K562 (cell line): ENCODE data around the gene SEZ6L. TPM values are rescaled to one million over a fixed set of nuclear protein-coding genes. Genes with fewer than 3 reads are reported as not detected.

Experiments used
- ARNT ChIP-seq, 2 experiments: fragments of 450-650 bp; IDR thresholded peaks; 2 replicates each; pipeline ENCODE4 v1.6.1; 2016; ENCODE audit warnings: mild to moderate bottlenecking in 1 of 2
- CHCHD3 ChIP-seq: fragments of 250-450 bp; sonication (Bioruptor Pico); IDR thresholded peaks from 2 replicates; pipeline ENCODE4 v2.1.2; 2022; ENCODE audit warnings: mild to moderate bottlenecking
- HBP1 ChIP-seq: fragments of 450-650 bp; formaldehyde crosslinking; IDR thresholded peaks from 2 replicates; pipeline ENCODE4 v1.4.0; 2022; ENCODE audit warnings: missing genetic modification characterization
- HDAC6 ChIP-seq: IDR thresholded peaks from 2 replicates; pipeline ENCODE4 v1.6.1; 2012; ENCODE audit warnings: low read depth, mild to moderate bottlenecking, control low read depth, inconsistent platforms, low read length, moderate library complexity
- HSF4 ChIP-seq: fragments of 250-450 bp; sonication (Bioruptor Pico); IDR thresholded peaks from 2 replicates; pipeline ENCODE4 v2.1.2; 2022; ENCODE audit warnings: mild to moderate bottlenecking, moderate library complexity, borderline replicate concordance
- L3MBTL2 ChIP-seq: fragments of 450-650 bp; IDR thresholded peaks from 2 replicates; pipeline ENCODE4 v1.6.1; 2016; ENCODE audit warnings: mild to moderate bottlenecking, moderate library complexity
- PHF20 ChIP-seq: fragments of 450-650 bp; IDR thresholded peaks from 2 replicates; pipeline ENCODE4 v1.6.1; 2018; ENCODE audit not compliant: partially characterized antibody
- PKNOX1 ChIP-seq: fragments of 450-650 bp; IDR thresholded peaks from 2 replicates; pipeline ENCODE4 v1.6.1; 2016
- POLR2B ChIP-seq: fragments of 450-650 bp; IDR thresholded peaks from 2 replicates; pipeline ENCODE4 v1.6.1; 2018; ENCODE audit warnings: low read depth; ENCODE audit not compliant: partially characterized antibody
- SIN3A ChIP-seq, 2 experiments: fragments of 150-350 bp in 1 of 2; IDR thresholded peaks; 2 replicates each; pipeline ENCODE4 v1.6.1; 2011 to 2016; ENCODE audit warnings: borderline replicate concordance in 2 of 2, low read depth in 2 of 2, low read length in 2 of 2, mild to moderate bottlenecking in 2 of 2, moderate library complexity in 2 of 2; ENCODE audit not compliant: control insufficient read depth in 1 of 2
- SRSF1 ChIP-seq: fragments of 200-400 bp; formaldehyde crosslinking; IDR thresholded peaks from 2 replicates; pipeline ENCODE4 v1.6.1; 2017; ENCODE audit warnings: mild to moderate bottlenecking, low read depth, low read length, moderate library complexity
- TAF7 ChIP-seq: fragments of 450-650 bp; IDR thresholded peaks from 2 replicates; pipeline ENCODE4 v1.6.1; 2016; ENCODE audit warnings: missing genetic modification characterization, missing compliant biosample characterization
- TBL1XR1 ChIP-seq, 2 experiments: IDR thresholded peaks; 2 replicates each; pipeline ENCODE4 v1.6.1; 2012; ENCODE audit warnings: improper control_type of control experiment in 2 of 2, low read length in 2 of 2, mild to moderate bottlenecking in 1 of 2
- ZBTB12 ChIP-seq: fragments of 250-450 bp; sonication (Bioruptor Pico); IDR thresholded peaks from 2 replicates; pipeline ENCODE4 v1.4.0; 2020
- ZBTB7A ChIP-seq: IDR thresholded peaks from 2 replicates; pipeline ENCODE4 v1.6.1; 2011; ENCODE audit warnings: low read depth, mild to moderate bottlenecking, low read length, moderate library complexity, borderline replicate concordance; ENCODE audit not compliant: control insufficient read depth
- ZNF253 ChIP-seq: fragments of 250-450 bp; sonication (Bioruptor Pico); conservative IDR thresholded peaks from 2 replicates; pipeline ENCODE4 v1.6.1; 2021; ENCODE audit warnings: mild to moderate bottlenecking
- ZNF41 ChIP-seq: fragments of 250-450 bp; sonication (Bioruptor Pico); conservative IDR thresholded peaks from 2 replicates; pipeline ENCODE4 v1.4.0; 2020; ENCODE audit warnings: mild to moderate bottlenecking
- ZNF79 ChIP-seq: fragments of 250-450 bp; sonication (Bioruptor Pico); IDR thresholded peaks from 2 replicates; pipeline ENCODE4 v1.4.0; 2020; ENCODE audit warnings: low read depth, mild to moderate bottlenecking, moderate library complexity
- polyA plus RNA-seq, 8 experiments: library from polyadenylated mRNA; depleted of rRNA in 4 of 8; stranded (reverse) in 5 of 8; unstranded in 3 of 8; fragments of >200 nt; fragmentation: Nextera tagmentation in 2 of 8; fragmentation: Illumina TruSeq in 1 of 8; extraction: Ambion mirVana in 2 of 8; extraction: Trizol in 1 of 8; gene quantifications; 2 replicates each; pipeline versions ENCODE4 v1.2.1 to v1.2.3, GENCODE V29; 2011 to 2014; ENCODE audit warnings: inconsistent platforms in 1 of 8, missing spikeins in 1 of 8
- total RNA-seq, 7 experiments: library from RNA; depleted of rRNA in 6 of 7; stranded (reverse); fragments of >200 nt in 6 of 7; fragmentation: Illumina TruSeq in 2 of 7; extraction: Trizol in 2 of 7; gene quantifications; 2 replicates each; pipeline versions ENCODE4 v1.2.1 to v1.2.3, GENCODE V29; 2011 to 2021; ENCODE audit warnings: low replicate concordance in 1 of 7
- TF ChIP-seq, protein P1 (sequence below): fragments of 200-800 bp; sonication (Bioruptor generic); IDR thresholded peaks from 2 replicates; pipeline ENCODE4 v1.6.1; 2016; ENCODE audit warnings: missing genetic modification characterization, missing compliant biosample characterization
- TF ChIP-seq, protein P2 (sequence below): sonication (generic); formaldehyde crosslinking; IDR thresholded peaks from 2 replicates; pipeline ENCODE4 v1.5.0; 2020; ENCODE audit warnings: missing genetic modification reagents

The SEZ6L gene
- total and polyA plus RNA-seq, 9 of the 15 experiments (the other 6 are each of a cell fraction or from before 2014, with no cell fraction given) = not detected

DNA sequence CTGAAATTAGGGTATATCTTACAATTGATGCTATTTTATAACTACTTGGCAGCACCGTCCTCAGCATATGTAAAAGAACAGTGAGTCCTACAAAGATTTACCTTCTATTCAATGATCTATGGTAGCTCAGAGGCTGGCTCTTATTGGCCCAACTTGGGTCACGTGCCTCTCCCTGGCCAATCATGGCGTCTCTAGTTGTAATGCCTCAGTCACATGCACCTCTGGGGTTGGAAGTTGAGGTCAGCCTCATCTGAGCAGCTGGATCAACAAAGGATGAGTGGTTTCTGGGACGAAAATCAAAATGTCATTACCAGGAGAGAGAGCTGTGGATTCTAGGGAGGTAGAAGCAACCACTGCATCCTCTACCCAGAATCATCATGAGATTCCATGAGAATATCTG, 236.9 kb downstream of the SEZ6L start (continued):
- TF ChIP-seq POLR2B (no peak), ZNF79 (CRISPR knock-in tag) (no peak), PHF20 (no peak), HSF4 (CRISPR knock-in tag) (no peak), TAF7 (no peak), ARNT (IDR thresholded peaks at IDR 0.05) (no peak), SRSF1 (no peak), ZBTB12 (no peak), HDAC6 (no peak), PKNOX1 (no peak), SIN3A (IDR thresholded peaks at IDR 0.05; ENCODE audit: borderline replicate concordance in 2 of 2, control insufficient read depth in 1 of 2, low read depth in 2 of 2, low read length in 2 of 2) (no peak), ZBTB7A (no peak), CHCHD3 (no peak), ZNF253 (CRISPR knock-in tag) (no peak), ZNF41 (CRISPR knock-in tag) (no peak), L3MBTL2 (peak; percentile 66), TBL1XR1 (IDR thresholded peaks at IDR 0.05; ENCODE audit: low read length in 2 of 2) (no peak), HBP1 (CRISPR knock-in tag) (no peak)
- TF ChIP-seq, protein P1, sequence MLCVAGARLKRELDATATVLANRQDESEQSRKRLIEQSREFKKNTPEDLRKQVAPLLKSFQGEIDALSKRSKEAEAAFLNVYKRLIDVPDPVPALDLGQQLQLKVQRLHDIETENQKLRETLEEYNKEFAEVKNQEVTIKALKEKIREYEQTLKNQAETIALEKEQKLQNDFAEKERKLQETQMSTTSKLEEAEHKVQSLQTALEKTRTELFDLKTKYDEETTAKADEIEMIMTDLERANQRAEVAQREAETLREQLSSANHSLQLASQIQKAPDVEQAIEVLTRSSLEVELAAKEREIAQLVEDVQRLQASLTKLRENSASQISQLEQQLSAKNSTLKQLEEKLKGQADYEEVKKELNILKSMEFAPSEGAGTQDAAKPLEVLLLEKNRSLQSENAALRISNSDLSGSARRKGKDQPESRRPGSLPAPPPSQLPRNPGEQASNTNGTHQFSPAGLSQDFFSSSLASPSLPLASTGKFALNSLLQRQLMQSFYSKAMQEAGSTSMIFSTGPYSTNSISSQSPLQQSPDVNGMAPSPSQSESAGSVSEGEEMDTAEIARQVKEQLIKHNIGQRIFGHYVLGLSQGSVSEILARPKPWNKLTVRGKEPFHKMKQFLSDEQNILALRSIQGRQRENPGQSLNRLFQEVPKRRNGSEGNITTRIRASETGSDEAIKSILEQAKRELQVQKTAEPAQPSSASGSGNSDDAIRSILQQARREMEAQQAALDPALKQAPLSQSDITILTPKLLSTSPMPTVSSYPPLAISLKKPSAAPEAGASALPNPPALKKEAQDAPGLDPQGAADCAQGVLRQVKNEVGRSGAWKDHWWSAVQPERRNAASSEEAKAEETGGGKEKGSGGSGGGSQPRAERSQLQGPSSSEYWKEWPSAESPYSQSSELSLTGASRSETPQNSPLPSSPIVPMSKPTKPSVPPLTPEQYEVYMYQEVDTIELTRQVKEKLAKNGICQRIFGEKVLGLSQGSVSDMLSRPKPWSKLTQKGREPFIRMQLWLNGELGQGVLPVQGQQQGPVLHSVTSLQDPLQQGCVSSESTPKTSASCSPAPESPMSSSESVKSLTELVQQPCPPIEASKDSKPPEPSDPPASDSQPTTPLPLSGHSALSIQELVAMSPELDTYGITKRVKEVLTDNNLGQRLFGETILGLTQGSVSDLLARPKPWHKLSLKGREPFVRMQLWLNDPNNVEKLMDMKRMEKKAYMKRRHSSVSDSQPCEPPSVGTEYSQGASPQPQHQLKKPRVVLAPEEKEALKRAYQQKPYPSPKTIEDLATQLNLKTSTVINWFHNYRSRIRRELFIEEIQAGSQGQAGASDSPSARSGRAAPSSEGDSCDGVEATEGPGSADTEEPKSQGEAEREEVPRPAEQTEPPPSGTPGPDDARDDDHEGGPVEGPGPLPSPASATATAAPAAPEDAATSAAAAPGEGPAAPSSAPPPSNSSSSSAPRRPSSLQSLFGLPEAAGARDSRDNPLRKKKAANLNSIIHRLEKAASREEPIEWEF (CRISPR knock-in tag) = no peak
- TF ChIP-seq, protein P2, sequence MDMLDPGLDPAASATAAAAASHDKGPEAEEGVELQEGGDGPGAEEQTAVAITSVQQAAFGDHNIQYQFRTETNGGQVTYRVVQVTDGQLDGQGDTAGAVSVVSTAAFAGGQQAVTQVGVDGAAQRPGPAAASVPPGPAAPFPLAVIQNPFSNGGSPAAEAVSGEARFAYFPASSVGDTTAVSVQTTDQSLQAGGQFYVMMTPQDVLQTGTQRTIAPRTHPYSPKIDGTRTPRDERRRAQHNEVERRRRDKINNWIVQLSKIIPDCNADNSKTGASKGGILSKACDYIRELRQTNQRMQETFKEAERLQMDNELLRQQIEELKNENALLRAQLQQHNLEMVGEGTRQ = peak; percentile 85
